Superior temporal gyrus (tissue), 1 donor: ENCODE data around the gene GSTM3.
"Not testable (repeated sequence)": the region's sequence is repeated elsewhere in the genome, so short reads cannot be mapped to it uniquely, and the experiment has no call there.

ENCODE experiments used
- DNase-seq: peaks from one replicate; pipeline ENCODE4 v3.0.0-alpha.2; 2016; ENCODE audit errors: extremely low spot score

Gene GSTM3

DNA sequence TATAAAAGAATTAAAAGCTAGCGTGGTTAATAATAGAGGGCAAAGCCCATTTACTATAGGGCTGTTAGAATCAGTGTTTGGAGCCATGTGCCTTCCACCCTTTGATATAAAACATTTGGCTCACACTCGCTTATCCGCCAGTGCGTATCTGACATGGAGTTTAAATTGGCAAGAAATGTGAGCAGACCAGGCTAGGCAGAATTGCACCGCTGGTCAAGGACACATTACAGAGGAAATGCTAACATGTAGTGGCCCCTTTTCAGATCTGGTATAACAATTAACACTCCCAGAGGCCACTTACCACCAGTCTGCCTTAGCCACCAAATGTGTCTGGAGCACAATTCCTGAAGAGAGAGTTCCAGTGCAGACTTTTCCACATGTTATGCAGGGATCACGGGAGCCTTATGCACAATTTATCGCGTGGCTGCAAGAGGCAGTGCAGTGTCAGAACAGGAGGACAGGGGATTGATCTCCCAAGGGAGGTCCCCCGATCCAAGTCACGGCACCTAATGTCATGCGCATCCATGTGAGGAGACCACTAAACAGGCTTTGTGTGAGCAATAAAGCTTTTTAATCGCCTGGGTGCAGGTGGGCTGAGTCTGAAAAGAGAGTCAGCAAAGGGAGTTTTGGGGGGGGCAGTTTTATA lies 14.0 kb downstream of the GSTM3 start:
- no peak for DNase-seq

DNA sequence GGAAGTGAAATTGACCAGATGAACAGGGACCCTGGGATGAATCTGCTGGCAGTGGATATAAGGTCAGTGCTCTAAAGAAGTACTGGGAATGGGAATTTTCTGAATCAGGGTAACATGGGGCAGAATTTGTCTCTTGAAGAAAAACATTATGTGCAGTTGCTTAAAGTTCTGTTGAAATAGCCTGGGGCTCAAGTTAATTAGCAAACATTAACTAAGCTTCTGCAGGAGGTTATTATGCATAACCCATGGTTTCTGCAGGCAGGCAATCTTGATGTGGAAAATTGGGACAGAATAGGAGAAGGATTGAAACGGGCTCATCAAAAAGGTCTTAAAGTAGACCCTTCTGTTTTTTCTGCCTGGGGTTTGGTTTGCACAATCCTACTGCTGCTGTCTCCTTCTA lies 14.8 kb downstream of the GSTM3 start:
- no peak for DNase-seq

DNA sequence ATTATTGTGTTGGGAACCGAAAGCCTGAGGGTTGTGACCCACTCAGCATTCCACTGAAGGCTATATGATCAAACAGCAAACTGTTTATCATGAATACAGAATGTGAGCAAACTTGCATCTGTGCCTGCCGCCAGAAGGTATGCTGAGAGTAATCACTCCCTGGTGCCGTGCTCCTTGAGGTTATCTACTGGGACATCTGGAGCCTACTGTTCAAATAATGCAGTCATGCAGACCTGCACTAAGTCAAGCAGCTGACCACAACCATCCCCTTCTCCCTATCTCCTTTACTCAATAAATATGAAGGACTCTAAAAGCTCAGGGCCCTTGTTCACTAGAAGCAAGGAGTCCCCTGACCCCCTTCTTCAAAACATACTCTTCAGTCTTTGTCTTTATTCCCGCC lies 15.3 kb downstream of the GSTM3 start:
- DNase-seq, result no peak

DNA sequence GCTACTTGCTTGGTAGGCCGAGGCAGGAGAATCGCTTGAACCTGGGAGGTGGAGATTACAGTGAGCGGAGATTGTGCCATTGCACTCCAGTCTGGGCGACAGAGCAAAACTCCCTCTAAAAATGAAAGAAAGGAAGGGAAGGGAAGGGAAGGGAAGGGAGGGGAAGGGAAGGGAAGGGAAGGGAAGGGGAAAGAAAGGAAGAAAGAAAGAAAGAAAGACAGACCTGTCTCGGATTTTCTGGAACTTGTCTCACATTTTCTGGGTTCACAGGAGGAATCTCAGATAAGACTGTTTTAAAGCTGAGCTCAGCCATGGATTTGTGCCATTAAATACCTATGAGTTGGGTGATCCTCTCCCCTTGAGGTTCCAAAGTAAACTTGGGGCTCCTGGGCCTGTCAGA lies 15.9 kb downstream of the GSTM3 start:
- DNase-seq, result no peak

DNA sequence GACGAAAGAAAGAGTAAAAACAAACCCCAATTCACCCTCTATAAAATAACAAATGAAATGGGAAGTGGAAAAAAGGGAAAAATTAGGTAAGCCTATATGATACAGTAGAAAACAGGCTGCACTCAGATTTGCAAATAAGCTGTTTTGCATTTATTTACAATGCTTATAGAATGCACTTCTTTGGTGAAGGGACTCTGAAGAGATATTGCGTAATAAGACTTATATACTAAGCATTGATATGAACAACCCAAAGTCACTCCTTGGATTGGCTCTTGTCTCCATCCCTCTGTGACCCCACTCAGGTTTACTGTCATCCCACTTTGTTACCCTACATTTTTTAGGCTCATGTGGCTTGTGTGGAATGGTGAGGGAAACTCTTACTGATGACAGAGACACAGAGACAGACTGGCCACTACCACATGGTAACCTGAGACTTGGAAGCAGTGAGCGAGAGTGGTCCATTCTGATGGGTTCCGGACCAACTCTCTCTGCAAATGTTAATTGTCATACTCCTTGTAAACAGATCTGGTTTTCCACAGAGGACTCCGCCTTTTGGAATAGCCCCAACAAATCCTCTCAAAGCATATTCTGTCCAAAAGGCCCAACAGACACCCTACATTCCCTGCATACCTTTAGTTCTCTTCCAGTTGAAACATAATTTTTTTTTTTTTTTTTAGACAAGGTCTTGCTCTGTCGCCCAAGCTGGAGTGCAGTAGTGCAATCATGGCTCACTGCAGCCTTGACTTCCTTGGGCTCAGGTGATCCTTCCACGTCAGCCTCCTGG lies 17.7 kb downstream of the GSTM3 start:
- DNase-seq, result no peak

DNA sequence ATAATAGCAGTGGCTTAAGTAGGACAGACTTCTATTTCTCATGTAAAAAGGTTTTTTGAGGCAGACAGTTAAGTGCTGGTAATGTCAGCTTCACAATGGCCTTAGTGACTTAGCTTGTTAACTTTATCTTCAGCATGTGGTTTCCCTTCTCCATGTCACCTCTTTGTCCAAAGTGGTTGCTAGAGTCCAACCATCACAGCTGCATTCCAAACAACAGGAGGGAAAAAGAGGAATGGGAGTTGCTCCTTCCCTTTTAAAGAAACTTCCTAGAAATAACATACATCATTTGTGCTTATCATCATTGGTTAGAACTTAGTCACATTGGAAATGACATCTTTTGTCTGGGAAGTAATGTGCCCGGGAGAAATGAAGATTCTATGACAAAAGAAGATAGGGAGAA lies 18.9 kb downstream of the GSTM3 start:
- DNase-seq, result no peak

DNA sequence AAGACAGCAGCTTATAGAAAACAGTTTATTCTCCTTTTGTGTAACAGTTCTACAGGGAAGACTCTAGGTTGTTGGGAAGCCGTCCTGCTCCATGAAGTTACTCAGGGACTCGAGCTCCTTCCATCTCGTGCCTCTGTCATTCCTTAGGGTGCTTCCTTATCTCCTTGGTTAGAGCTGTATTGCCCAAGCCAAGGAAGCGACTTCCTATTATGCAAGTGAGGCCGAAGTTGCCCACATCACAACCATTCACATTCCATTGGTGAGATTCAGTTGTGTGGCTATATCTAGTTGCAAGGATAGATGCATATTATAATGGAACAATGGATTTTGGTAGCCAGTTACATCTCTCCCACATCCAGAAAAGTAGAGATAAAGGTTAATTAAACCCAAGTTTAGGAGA lies 19.8 kb downstream of the GSTM3 start:
- no peak for DNase-seq

DNA sequence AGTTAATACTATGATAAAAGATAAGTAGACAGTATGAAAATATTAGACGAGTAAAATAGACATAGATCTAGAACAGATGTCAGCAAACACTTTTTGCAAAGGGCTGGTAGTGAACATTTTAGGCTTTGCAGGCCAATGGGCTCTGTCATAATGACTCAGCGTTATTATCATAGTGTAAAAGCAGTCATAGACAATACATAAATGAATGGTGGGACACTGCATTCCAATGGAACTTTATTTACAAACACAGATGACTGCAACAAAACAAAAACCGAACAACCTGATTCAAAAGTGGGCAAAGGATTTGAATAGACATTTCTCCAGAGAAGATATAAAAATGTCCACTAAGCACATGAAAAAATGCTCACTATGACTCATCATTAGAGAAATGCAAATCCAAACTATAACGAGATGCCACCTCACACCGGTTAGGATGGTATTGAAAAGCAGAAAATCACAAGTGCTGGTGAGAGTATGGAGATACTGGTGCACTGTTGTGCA lies 21.5 kb downstream of the GSTM3 start:
- DNase-seq, result no peak

DNA sequence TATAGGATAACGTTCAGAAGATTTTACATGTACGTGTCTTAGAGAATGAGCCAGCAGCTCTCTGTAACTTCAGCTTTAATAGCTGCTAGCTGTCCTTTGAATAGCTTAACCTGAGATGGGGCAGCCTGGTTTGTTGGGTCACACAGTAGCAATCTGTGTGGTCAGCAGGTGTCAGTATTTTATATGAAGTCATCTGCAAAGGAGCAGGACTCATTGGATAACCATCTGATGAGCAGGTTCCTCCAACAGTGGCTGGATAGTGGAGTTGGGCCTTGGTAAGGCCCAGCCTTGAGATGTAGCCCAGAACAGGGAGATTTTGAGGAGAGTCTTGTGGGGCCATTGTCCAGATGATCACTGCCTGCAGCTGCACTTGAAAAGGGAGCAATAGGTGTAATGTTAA lies 22.3 kb downstream of the GSTM3 start:
- DNase-seq, result no peak

DNA sequence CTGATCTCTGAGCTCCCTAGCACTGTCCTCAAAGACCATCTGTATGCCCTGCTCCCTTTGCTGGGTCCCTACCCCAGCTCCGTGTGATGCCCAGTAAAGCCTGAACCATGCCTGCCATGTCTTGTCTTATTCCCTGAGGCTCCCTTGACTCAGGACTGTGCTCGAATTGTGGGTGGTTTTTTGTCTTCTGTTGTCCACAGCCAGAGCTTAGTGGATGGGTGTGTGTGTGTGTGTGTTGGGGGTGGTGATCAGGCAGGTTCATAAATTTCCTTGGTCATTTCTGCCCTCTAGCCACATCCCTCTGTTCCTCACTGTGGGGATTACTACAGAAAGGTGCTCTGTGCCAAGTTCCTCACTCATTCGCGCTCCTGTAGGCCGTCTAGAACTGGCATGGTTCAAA lies 23.1 kb downstream of the GSTM3 start:
- no peak for DNase-seq

DNA sequence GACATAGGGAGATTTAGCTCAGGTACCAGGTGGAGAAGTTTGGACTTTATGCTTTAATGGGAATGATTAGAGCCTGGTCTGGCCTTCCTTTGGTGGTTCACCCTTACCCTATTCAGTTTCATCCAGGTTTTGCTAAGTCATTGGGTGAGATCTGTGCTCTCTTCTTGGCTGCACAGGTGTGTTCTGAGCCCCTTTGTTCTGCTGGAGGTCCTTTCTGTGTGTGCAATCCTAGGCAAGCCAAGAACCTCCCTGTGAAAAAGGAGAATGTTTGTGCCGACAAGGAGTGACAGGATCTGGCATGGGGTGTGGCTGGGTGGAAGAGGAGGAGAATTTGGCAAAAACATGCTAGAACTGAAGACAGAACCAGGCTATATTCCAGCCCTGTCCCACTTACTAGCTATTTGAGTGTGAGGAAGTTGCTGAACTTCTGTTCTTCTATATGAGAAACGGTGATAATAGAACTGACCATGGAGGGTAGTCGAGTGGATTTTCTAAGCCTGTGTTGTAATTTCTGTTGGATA lies 24.2 kb downstream of the GSTM3 start:
- peak; percentile 1 for DNase-seq

DNA sequence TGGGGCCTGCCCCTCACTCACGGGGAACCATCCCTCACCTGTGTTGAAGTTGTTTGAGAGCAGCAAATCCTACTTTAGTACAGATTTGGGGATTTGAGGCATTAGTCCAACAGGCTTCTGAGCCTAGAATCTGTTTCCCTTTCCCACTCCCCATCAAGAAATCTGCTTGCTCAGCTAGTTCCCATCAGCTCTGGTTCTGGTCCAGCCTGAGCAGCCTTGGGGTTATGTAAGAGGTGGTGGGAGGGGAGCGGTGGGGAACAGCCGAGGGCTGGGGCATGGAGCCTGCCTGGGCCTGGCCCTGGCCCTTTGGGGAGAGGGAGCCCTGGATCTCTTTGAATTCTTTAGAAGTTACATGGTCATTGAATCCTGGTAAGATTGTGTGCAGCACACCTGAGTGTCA lies 24.7 kb downstream of the GSTM3 start:
- DNase-seq, result peak; percentile 5

DNA sequence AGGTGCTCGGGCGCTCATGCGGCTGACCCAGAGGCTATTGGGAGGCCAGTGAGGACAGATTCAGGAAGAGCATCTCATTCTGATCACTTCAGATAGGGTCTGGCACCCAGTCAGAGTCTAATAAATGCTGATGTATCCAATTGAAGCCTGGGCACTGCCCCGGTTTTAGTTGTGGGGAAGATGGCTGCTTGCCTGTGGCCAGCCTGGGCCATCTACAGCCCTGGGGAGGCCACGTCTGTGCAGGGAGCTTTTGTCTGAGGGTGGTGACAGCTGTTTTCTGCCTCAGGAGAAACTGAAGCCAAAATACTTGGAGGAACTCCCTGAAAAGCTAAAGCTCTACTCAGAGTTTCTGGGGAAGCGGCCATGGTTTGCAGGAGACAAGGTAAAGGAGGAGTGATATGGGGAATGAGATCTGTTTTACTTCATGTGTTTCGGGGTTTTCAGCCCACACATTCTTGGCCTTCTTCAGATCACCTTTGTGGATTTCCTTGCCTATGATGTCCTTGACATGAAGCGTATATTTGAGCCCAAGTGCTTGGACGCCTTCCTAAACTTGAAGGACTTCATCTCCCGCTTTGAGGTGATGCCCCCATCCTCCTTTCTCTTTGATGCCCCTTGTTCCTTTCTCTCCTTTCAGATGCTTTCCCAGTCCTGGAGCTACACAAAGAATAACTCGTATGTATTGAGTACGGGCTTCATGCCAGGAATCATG lies 26.0 kb downstream of the GSTM3 start:
- DNase-seq, result peak; percentile 4

DNA sequence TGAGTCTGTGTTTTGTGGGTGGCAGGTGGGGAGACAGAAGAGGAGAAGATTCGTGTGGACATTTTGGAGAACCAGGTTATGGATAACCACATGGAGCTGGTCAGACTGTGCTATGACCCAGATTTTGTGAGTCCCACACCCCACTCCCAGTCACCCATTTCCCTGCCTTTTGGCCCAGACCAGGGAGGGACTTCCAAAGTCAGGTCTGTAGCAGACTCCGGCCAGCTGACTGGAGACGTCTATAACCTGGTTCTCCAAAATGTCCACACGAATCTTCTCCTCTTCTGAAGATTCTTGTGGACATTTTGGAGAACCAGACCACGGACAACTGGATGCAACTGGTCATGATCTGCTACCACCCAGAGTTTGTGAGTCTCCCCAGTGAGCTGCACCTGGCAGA lies 27.2 kb downstream of the GSTM3 start:
- no peak for DNase-seq

DNA sequence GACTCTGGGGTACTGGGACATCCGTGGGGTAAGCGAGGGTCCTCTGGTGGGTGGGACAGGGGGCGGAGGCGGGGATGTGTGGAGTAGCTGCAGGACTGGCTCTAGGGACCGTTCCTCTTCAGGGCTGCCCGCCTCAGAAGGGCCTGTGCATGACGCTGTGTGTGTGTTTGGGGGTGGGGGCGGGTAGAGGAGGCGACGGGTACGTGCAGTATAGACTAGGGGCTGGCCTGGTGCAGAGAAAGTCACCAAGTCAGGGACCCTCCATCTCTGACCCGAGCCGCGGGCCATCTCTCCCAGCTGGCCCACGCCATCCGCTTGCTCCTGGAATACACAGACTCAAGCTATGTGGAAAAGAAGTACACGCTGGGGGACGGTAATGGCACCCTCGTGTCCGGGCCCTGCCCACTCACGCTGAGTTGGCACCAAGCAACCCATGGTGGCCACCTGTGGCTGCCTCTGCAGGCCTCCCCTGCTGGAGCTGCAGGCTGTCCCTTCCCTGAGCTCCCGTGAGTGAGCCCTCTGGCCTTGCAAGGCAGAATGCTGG lies 28.4 kb downstream of the GSTM3 start:
- DNase-seq, result no peak

DNA sequence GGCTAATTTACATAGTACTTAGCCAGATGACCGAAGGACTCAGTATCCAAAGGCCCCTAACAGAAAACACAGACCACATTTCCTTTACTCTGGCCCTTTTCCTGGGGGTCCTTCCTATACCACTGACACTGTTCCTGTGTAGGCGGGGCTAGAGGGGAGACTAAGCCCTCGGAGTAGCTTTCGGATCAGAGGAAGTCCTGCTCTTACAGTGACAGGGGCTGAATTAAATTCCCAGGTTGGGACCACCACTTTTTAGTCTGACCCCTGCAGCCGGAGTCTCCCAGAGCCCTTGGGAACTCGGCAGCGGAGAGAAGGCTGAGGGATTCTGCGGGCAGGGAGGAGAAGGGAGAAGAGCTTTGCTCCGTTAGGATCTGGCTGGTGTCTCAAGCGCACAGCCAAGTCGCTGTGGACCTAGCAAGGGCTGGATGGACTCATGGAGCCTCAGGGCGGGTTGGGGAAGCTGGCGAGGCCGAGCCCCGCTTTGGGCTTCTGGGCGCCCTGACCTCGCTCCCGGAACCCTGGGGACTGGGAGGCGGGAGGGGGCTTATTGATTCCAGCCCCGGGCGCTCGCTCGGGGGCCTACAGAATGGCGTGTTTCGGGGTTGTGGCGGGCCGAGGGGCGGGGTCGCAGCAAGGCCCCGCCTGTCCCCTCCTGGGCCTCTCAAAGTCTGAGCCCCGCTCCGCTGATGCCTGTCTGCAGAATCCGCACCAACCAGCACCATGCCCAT lies 29.1 kb downstream of the GSTM3 start, which contains the start of gene GSTM5:
Gene GSTM5, plus strand, starts transcription at position 659 of the 728 bp plus-strand sequence. Its CDS starts 62 bp downstream, at position 721.
- peak; percentile 1 for DNase-seq

DNA sequence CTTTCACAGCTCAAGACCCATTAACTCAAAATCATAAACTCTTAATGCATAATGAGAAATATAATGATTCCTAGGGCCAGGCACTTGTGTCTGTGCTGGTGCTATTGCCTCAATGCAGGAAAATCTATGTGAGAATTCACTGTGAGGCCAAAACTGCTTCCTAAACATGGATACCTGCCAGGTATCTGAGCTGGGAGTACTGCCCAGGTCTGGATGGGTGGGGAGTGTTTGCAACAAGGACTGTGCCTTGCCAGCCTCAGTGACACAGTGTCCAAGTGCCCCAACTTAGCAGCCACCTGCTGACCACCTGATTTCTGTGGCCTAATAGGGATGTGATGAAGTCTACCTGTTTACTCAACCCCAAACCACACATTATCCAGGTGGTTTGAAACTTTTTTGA lies 31.0 kb downstream of the GSTM3 start:
- not testable (repeated sequence) for DNase-seq

DNA sequence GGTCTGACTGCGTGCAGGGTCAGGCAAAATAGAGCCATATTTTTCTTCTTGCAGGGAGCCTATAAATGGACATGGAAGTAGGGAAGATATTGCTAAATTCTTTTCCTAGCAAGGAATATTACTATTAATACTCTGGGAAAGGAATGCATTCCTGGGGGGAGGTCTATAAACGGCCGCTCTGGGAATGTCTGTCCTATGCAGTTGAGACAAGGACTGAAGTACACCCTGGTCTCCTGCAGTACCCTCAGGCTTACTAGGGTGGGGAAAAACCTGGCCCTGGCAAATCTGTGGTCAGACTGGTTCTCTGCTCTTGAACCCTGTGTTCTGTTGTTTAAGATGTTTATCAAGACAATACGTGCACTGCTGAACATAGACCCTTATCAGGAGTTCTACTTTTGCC lies 31.9 kb downstream of the GSTM3 start:
- DNase-seq, result not testable (repeated sequence)

DNA sequence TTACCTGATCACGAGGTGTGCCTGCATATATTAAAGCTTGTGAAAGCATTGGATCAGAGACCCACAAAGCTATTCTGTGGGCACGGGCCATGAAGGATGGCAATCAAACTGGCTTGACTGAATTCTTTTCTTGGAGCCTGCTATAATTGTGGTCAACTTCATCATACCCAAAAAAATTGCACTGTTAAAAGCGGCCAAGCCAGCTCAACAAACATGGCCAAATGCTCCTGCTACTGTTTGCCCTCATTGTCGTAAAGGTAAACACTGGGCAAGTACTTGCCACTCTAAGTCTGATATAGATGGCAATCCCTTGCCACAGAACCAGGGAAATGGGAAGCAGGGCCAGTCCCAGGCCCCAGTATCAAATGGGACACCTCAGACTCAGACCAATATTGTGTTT lies 35.4 kb downstream of the GSTM3 start:
- DNase-seq, result peak; percentile 1

DNA sequence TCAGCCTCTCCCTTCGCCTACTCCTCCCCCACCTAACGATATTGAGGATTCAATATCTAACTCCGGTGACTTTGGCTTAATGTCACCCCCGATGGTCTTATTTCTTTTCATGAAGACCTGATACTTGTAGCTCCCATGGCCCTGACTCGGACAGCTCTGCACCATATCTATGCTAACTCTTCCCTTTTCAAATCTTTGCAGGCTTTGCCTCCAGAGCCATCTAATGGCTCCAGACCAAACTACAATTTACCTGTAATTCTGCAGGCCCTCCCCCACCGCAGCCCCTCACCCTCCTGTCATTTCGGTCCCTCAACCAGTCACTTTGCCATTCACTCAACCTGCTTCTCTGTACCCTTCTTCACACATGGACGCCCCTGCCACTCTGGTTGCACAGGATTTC lies 36.7 kb downstream of the GSTM3 start:
- peak; percentile 1 for DNase-seq

DNA sequence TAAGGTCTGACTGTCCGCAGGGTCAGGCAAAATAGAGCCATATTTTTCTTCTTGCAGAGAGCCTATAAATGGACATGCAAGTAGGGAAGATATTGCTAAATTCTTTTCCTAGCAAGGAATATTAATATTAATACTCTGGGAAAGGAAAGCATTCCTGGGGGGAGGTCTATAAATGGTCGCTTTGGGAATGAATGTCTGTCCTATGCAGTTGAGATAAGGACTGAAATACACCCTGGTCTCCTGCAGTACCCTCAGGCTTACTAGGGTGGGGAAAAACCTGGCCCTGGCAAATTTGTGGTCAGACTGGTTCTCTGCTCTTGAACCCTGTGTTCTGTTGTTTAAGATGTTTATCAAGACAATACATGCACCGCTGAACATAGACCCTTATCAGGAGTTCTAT lies 37.9 kb downstream of the GSTM3 start:
- not testable (repeated sequence) for DNase-seq
